ENCODE data around the gene ZNF343.

GRCh38 chr20:2453792-2454191 lies 54.9 kb downstream of the ZNF343 start:
- no peak for TF ChIP-seq CTCF (conservative IDR thresholded peaks at IDR 0.05; ENCODE audit: low read depth in 2 of 2)
- no peak for TF ChIP-seq ZNF114 (CRISPR knock-in tag; IDR thresholded peaks at IDR 0.05)
- no peak for TF ChIP-seq ETS1 (IDR thresholded peaks at IDR 0.05)
- no peak for TF ChIP-seq REST (IDR thresholded peaks at IDR 0.05; ENCODE audit: unreplicated experiment)
